NCI-H2196 (cell line): Measurements from ENCODE around the gene PSD2.
A peak's percentile ranks its signal among the peaks of the same experiment; 100 is the strongest.

ENCODE experiments used
- DNase-seq: peaks from one replicate; lab custom pipeline; 2025; ENCODE audit not compliant: unreplicated experiment; lab: John Stamatoyannopoulos, UW

PSD2 gene

DNA sequence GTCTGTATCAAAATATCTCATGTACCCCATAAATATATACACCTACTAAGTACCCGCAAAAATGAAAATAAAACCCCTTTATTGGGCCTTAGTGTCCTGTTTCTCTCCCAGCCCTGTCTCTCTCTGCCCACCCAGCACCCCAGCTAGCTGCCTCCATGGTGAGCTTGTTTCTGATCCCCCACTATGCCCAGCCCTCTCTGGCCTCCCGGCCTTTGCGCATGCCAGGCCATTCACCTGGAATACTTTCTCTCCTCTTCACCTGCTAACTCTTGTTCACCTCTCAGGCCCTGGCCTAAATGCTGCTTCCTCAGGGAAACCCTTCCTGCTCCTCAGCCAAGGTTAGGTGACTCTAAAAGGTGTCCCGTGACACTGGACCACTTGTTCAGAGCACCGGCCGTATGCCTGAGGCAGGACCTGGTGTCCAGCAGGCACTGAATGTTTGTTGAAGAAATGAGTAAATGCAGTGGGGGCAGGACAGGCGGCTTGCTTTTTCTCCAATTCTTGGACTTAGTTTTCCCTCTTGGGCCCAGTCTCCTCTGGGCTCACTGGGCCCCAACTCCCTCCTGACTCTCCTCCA is 58.5 kb downstream of the PSD2 start:
- no peak for DNase-seq

- no peak for DNase-seq
Measured at GRCh38 chr5:139854953-139855352, 59.3 kb downstream of the PSD2 start.

DNA sequence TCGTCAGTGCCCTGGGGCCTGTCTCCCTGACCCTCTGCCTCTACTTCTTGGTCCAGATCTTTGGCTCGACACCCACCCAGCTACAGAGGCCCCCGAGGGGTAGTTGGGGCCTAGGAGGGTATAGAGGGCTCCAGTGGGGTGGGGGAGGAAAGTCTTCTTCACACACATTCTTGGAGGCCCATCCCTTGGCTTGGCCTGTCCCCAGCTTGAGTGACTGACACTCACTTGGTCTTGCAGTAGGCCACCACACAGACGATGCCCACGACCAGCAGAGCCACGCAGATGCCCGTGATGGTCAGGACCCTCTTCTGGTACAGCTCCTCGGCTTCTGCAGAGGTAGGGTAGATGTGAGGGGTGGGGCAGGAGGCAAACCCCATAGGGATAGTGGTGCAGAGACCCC is 59.8 kb downstream of the PSD2 start:
- no peak for DNase-seq

DNA sequence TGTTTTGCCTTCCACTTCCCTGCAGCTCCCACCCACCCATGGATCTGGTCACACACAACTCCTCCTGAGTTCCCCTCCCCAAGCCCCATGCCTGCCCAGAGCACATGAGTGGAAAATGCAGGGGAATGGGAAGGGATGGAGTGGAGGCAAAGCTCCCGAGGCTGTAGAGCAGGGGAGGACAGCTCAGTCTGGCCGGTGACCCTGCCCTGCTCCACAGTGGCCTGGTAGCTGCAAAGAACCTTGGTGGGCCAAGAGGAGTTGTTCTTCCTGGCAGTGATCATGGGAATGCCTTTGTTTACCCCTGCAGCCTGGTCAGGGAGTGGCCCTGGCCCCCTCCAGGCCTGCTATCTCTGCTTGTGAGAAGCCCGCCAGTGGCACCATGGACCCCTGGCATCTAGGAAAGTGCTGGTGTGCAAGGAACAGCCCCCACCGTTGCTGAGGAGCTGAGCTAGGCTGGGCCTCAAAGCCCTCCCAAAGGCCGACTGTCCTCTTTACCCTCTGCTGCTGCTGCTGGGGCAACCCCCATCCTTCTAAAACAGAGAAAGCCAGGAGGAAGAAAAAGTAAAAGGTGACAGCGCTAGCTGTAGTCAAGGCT is 60.4 kb downstream of the PSD2 start:
- no peak for DNase-seq

DNA sequence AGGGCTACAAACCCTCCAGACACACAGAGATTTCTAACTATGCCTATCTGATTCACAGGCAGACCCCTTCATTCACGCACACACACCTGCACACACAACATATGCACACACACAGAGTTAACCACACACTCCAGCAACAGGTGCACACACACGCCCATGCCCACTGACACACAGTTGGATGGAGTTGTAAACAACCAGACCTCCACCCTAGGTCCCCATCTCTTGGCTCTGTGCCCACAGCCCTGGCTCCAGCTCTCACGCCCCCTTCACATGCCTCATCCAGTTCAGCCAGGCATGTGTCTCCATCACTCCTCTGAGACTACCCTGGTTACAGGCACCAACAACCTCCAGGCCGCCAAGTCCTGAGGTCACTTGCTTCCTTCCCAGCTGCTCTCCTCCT is 61.1 kb downstream of the PSD2 start:
- DNase-seq = peak; percentile 78

DNA sequence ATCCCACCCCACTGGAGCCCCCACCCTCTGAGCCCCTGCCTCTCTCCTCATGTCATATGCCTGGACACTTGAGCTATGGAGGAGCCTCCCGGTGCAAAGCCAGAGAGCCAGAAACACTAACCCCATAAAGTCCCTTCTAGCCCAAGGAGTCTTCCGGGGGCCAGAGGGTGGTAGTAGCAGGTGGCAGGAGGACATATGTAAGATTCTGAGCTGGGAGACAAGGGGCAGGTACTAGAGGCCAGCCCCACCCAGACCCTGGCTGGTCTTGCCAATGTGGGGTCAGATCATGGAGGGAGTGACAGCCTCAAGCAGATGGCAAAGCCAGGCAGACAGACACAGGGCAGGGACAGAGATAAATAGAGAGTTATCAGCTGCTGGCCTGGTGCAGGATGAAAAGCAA is 63.4 kb downstream of the PSD2 start:
- no peak for DNase-seq

DNA sequence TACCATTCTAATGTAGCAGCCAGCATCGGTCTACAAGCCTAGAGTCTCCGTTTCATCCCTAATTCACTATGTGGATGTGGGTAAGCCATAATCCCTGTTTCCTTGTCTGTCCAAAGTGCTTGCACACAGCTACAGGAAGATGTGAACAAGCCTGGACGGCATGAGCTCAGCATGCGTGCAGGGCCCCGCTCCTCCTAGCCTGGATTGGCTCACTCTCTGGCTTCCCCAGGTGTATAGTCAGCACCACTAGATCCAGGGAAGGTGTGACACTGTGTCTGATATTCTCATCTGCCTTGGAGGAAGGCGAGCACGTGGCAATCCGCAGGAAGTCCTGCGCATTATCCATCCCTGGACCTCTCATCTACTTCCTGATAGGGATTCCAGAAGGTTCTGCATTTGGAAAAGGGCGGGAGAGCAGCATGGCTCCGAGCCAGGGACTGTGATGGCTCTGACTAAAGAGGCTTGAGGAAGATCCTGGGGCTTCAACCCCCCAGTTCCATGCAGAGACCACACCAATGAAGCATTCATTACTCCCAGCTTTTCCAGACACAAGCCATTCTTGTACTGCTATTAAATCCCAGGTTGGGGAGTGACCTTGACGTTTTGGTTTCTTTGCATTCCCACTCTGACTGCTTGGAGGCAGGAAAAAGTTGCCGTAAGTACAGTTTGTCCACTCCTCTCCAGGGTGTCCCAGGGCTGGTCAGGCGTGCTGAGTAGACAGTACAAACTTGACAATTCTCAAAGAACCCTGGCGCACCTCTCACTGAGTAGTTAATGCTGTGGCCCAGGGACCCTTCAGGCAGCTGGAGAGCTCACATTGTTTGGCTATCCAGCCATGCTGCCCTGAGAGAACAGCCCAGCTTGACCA is 65.6 kb downstream of the PSD2 start:
- DNase-seq = no peak

GRCh38 chr5:139861889-139862207 is 66.2 kb downstream of the PSD2 start:
- DNase-seq = no peak

GRCh38 chr5:139862313-139862712 is 66.7 kb downstream of the PSD2 start:
- no peak for DNase-seq

- no peak for DNase-seq
Measured at GRCh38 chr5:139862803-139863202, 67.2 kb downstream of the PSD2 start.

GRCh38 chr5:139863361-139863760 is 67.8 kb downstream of the PSD2 start:
- DNase-seq = no peak

GRCh38 chr5:139863855-139864558 is 68.4 kb downstream of the PSD2 start:
- peak; percentile 68 for DNase-seq

DNA sequence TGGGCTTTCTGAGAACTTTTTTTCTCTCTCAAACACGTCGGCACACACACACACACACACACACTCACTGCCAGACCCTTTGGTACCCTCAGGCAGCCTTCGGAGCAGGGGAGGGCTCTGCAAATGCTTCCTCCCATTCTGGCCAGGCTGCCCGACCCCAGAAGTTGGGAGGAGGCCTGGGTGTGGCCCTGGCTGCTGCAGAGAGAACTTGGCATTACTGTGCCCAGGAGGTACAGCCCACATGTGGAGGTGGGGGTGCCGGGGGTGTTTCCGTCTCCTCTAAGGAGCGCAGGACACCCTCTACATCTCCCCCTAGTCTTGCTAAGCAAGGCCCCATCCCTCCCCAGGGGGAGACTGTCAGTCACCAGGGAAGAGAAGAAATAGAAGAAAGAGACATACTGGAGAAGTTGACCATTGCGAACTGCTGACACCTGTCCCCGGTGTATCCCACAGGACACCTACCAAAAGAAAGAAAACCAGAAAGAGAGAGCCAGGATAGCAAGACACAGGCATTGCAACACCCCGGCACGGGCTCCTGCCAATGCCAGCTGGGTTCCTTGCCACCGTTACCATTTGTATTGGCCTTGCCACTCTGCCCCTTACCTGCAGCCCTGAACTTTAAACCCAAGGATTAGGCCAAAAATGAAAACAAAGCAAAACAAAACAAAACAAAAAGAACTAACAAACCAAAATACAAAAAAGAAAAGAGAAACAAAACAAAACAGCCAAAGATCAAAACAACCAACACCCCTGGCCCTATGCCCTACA is 69.3 kb downstream of the PSD2 start:
- DNase-seq = no peak

- no peak for DNase-seq
Measured at GRCh38 chr5:139867109-139867508, 71.5 kb downstream of the PSD2 start.

GRCh38 chr5:139867581-139867980 is 72.0 kb downstream of the PSD2 start:
- no peak for DNase-seq

- DNase-seq = no peak
Measured at GRCh38 chr5:139869042-139869790, 73.6 kb downstream of the PSD2 start.

- DNase-seq = no peak
Measured at GRCh38 chr5:139870677-139871076, 75.1 kb downstream of the PSD2 start.

GRCh38 chr5:139871614-139872013 is 76.0 kb downstream of the PSD2 start:
- no peak for DNase-seq

- no peak for DNase-seq
Measured at GRCh38 chr5:139872052-139872766, 76.6 kb downstream of the PSD2 start.
